PC-3 (cell line): ENCODE data around the gene NR2C2.

Source experiments
- CTCF ChIP-seq: fragments of 300-600 bp; sonication (generic); conservative IDR thresholded peaks from 2 replicates; pipeline ENCODE4 v1.5.1; 2017; ENCODE audit warnings: antibody characterized with exemption, low read depth, mild to moderate bottlenecking, low read length
- EZH2 ChIP-seq: fragments of 300-600 bp; sonication (generic); IDR thresholded peaks from one replicate; pipeline ENCODE4 v1.6.1; 2017; ENCODE audit warnings: antibody characterized with exemption, mild to moderate bottlenecking, low read length; ENCODE audit not compliant: unreplicated experiment

DNA sequence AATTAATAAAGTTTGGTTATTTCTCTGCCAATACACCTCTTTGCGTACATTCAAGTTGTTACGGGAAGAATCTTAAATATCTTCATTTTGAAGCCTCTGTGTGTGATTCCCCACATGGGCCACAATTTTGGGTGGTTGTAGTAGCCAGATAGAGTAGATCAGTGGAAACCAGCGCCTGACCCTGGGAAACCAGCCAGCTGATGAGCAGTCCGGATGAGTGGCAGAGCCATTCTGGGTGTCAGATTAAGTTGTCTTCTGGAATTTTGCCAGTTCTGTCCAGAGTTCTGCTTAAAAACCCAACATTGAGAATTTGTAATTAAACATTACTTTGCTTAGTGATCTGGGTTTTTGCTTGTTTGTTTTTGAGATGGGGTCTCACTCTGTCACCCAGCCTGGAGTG, 68.1 kb downstream of the NR2C2 start:
- no peak for TF ChIP-seq CTCF
- TF ChIP-seq EZH2: no peak
